HG02938 (cell line): ENCODE results near the gene SVIL.
"Not testable (repeated sequence)": the region's sequence is repeated elsewhere in the genome, so short reads cannot be mapped to it uniquely, and the experiment has no call there.

Source experiments
- ATAC-seq: cut with Tn5 transposase; IDR thresholded peaks from one replicate; pipeline ENCODE4 v1.9.1; 2021; ENCODE audit warnings: mild to moderate bottlenecking, moderate library complexity; ENCODE audit not compliant: unreplicated experiment

The SVIL gene

GRCh38 chr10:29546773-29547313 is 87.9 kb downstream of the SVIL start:
- ATAC-seq: no peak

DNA sequence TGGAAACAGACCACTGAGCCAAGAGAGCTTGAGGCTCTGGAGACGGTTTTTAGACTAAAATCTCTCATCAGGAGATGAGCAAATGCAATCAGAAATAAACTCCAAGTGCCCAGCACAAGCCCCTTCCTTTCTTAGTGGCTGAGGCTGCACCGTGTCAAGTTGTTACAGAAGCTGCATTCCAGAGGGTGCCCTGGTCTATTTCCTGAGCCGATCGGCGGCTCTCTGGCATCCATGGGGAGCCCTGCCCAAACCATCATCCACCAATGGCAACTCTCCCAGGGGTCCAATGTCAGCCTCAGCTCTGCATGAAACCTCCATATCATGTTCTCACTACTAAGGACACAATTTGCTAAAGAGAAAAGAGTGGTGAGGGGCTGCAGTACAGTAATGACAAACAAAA is 89.6 kb downstream of the SVIL start:
- ATAC-seq: no peak

GRCh38 chr10:29543715-29544114 is 91.1 kb downstream of the SVIL start:
- ATAC-seq: no peak

DNA sequence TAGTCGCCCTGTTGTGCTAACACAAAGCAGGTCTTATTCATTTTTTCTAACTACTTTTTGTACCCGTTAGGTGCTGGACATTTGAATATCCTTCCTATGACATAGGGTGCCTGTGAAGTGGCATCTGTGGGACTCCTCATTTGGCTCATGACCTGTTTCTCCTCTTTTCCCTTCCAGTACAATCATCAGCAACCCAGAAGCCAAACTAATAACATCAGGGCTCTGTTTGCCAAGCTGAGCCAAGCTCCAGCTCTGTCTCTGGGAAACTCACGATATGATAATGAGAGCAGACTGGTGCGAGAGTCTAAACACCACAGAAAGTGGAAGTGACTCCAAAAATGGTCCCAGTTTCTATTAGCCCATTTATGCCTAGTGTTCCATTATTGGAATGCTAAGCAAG is 92.0 kb downstream of the SVIL start:
- ATAC-seq: no peak

GRCh38 chr10:29541422-29542210 is 93.2 kb downstream of the SVIL start:
- ATAC-seq: no peak

DNA sequence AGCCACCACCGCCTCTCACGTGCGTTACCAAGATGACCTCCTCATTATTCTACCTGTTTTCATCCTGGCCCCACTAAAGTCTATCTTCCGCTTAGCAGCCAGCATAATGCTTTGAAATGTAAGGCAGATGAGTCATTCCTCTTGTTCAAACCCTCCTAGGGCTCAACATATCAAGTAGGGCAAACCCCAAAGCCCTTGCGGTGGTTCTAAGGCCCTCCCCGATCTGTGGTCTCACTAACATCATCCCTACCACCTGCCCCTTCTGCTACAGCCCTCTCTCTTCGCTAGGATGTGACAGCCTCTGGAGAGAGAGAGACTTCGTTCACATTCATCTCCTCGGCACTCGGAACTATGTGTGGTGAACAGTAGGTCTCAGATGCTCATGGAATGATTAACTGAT is 94.8 kb downstream of the SVIL start:
- no peak for ATAC-seq

DNA sequence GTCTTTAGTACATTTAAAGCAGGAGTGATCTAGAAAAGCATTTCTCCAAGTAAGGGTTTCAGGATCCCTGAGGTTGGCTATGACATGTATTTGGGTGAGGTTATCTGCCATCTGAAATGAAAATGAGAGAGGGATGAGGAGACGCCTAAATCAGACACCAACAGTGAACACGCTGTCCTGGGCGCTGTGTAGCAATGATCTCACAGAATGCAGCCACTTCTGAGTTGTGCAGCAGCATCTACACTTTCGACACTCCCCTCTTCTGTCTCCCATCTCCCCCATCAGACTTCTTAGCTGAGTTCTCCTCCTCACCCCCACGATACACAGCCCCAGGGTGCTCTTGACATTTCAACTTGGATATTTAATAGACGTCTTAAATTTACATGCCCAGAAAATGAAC is 95.4 kb downstream of the SVIL start:
- ATAC-seq: no peak

- ATAC-seq: no peak
Measured at GRCh38 chr10:29537799-29538198, 97.0 kb downstream of the SVIL start.

- not testable (repeated sequence) for ATAC-seq
Measured at GRCh38 chr10:29536691-29537090, 98.1 kb downstream of the SVIL start.

GRCh38 chr10:29535778-29536453 is 98.9 kb downstream of the SVIL start:
- no peak for ATAC-seq

DNA sequence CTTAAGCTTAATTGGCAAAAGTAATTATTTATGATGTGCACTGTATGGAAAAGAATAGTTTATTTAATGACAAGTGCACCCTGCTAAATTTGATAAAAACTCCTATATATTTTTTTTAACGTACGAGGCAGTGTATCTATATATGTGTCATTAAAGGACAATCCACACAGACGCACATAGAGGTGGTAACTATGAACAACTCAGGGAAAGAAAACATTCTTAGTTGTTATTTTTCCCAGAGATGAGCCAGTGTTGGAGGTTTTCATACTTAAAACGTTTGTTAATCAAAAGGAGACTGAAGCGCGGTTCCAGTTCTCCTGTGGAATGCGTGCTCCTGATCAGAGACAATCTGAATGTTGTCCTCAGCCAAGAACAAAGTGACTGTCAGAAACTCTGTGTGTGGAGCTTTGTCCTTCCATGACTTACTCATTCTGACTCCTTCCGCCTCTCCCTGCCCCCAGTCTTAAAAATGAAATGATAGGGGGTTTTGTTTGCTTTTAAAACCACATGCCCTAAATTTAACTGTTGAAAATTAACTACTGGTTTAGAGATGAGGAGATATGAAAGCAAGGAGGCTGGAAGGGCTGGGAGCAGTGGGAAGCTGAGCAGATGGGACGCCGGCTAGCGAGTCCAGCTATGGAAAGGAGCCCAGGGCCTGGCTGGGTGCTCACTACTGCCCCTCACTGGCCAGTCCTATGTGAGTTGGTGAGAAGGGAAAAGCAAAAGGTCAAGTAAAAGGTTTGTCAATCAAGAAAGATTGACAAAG is 99.6 kb downstream of the SVIL start:
- no peak for ATAC-seq

GRCh38 chr10:29534590-29534989 is 100.2 kb downstream of the SVIL start:
- ATAC-seq: no peak

DNA sequence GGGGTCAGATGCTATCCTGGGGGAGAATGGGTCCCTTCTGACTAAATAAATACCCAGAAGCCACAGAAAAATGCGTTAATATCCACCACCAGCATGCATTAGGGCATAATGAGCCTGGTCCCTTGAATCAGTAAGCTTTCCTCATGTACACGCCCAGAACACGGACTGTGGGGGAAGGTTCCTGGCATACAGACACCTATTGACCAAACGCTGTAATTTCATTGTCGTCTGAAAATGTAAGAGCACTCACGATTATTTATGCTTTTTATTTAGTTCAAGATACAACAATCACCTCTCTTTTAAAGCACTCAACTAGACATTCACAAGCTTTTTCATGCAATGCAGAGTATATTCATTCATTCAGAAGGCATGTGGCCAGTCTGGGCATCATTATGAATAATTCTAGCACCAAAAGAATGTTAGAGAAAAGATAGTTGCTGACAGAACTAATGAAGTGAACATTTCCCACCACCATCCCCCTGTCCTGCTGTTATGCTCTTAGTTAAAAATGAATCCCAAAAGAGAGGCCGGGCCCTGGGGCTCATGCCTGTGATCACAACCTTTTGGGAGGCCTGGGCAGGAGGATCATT is 101.0 kb downstream of the SVIL start:
- ATAC-seq: no peak

- no peak for ATAC-seq
Measured at GRCh38 chr10:29533046-29533445, 101.7 kb downstream of the SVIL start.

GRCh38 chr10:29532256-29532878 is 102.4 kb downstream of the SVIL start:
- ATAC-seq: no peak

GRCh38 chr10:29530112-29530976 is 104.4 kb downstream of the SVIL start:
- ATAC-seq: no peak

- ATAC-seq: no peak
Measured at GRCh38 chr10:29529146-29529545, 105.6 kb downstream of the SVIL start.

DNA sequence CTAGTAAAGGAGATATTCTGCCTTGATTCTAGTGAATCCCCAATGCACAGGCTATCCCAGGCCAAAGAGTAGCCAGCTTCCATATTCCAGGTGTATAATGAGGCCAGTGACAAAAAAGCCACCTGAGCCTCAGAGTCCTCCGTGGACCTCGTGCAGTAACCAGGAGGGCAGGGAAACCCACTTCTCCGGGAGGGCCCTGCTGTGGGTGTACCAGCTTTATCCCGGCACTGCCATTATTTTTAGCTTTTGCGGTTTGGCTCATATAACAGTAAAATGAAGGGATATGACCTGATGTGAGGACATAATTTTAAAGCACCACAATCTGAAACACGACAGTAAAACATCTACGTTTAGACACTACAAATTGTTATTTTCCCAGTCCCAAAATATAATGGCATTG is 109.0 kb downstream of the SVIL start:
- no peak for ATAC-seq

GRCh38 chr10:29524720-29525119 is 110.1 kb downstream of the SVIL start:
- no peak for ATAC-seq

DNA sequence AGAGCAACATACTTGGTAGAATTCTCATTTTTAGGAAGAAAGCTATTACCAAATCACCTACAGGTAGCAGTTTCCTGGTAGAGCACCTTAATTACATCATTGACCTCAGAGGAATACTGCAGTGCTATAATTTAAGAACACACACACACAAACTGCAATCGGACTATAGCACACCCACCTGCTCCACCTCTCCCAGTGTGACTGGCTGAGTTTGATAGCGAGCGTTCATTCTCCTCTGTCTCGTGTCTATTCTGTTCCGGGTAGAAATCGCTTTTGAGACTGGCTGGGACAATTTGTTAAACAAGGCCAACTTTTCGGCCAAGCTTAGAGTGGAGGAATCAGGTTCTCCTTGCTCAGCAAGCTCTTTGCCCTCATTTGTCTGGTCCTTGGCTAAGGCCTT is 110.5 kb downstream of the SVIL start:
- no peak for ATAC-seq
